Measurements from ENCODE around the gene BIN1.

BIN1 gene

GRCh38 chr2:127065940-127066318, 41.0 kb downstream of the BIN1 start:
- no CpG with 5 or more reads among the region's 5 CpGs for WGBS (ENCODE audit: insufficient coverage, insufficient read length)
- H3K27ac ChIP-seq (ENCODE audit: low read length): no peak overlapping the region
- H3K4me3 ChIP-seq (ENCODE audit: low read length): no peak overlapping the region
- DNase-seq (ENCODE audit: low read depth, low spot score): no peak
- peaks cover 3% of the 10 kb centered on the region; the same call in 1 of the 2 replicates for H3K36me3 ChIP-seq (ENCODE audit: control insufficient read depth, insufficient read depth, low read length)
- peaks cover 3% of the 10 kb centered on the region; the same call in 1 of the 2 replicates for H3K4me1 ChIP-seq (ENCODE audit: control insufficient read depth, insufficient read depth, low read length)
- no peaks in the 10 kb centered on the region for H3K27me3 ChIP-seq (ENCODE audit: control insufficient read depth, insufficient read depth, low read length)
- no peaks in the 10 kb centered on the region for H3K9me3 ChIP-seq (ENCODE audit: control insufficient read depth, insufficient read depth, low read length)

GRCh38 chr2:127065299-127065939, 41.5 kb downstream of the BIN1 start:
- H3K27me3 ChIP-seq (ENCODE audit: control insufficient read depth, insufficient read depth, low read length): no peaks in the 10 kb centered on the region
- peaks cover 3% of the 10 kb centered on the region; the same call in 1 of the 2 replicates for H3K4me1 ChIP-seq (ENCODE audit: control insufficient read depth, insufficient read depth, low read length)
- no peak overlapping the region for H3K27ac ChIP-seq (ENCODE audit: low read length)
- DNase-seq (ENCODE audit: low read depth, low spot score): no peak
- H3K36me3 ChIP-seq (ENCODE audit: control insufficient read depth, insufficient read depth, low read length): peaks cover 3% of the 10 kb centered on the region; the same call in 1 of the 2 replicates
- WGBS (ENCODE audit: insufficient coverage, insufficient read length): no CpG with 5 or more reads among the region's 13 CpGs
- H3K4me3 ChIP-seq (ENCODE audit: low read length): no peak overlapping the region
- H3K9me3 ChIP-seq (ENCODE audit: control insufficient read depth, insufficient read depth, low read length): no peaks in the 10 kb centered on the region

GRCh38 chr2:127064642-127065250, 42.2 kb downstream of the BIN1 start:
- DNase-seq (ENCODE audit: low read depth, low spot score): peak; percentile 31
- Histone ChIP-seq H3K4me3 (ENCODE audit: low read length) (no peak overlapping the region), H3K27ac (ENCODE audit: low read length) (no peak overlapping the region), H3K9me3 (ENCODE audit: control insufficient read depth, insufficient read depth, low read length) (no peaks in the 10 kb centered on the region), H3K27me3 (ENCODE audit: control insufficient read depth, insufficient read depth, low read length) (no peaks in the 10 kb centered on the region), H3K4me1 (ENCODE audit: control insufficient read depth, insufficient read depth, low read length) (peaks cover 3% of the 10 kb centered on the region; the same call in 1 of the 2 replicates), H3K36me3 (ENCODE audit: control insufficient read depth, insufficient read depth, low read length) (peaks cover 3% of the 10 kb centered on the region; the same call in 1 of the 2 replicates)
- WGBS (ENCODE audit: insufficient coverage, insufficient read length): no CpG with 5 or more reads among the region's 17 CpGs

- no peaks in the 10 kb centered on the region for H3K9me3 ChIP-seq (ENCODE audit: control insufficient read depth, insufficient read depth, low read length)
- H3K27me3 ChIP-seq (ENCODE audit: control insufficient read depth, insufficient read depth, low read length): no peaks in the 10 kb centered on the region
- no CpG with 5 or more reads among the region's 28 CpGs for WGBS (ENCODE audit: insufficient coverage, insufficient read length)
- H3K4me1 ChIP-seq (ENCODE audit: control insufficient read depth, insufficient read depth, low read length): peaks cover 3% of the 10 kb centered on the region; the same call in 1 of the 2 replicates
- no peak overlapping the region for H3K4me3 ChIP-seq (ENCODE audit: low read length)
- no peak for DNase-seq (ENCODE audit: low read depth, low spot score)
- no peak overlapping the region for H3K27ac ChIP-seq (ENCODE audit: low read length)
- H3K36me3 ChIP-seq (ENCODE audit: control insufficient read depth, insufficient read depth, low read length): peaks cover 3% of the 10 kb centered on the region; the same call in 1 of the 2 replicates
Observed at GRCh38 chr2:127063701-127064590, 43.0 kb downstream of the BIN1 start.

- no peak for DNase-seq (ENCODE audit: low read depth, low spot score)
- H3K27me3 ChIP-seq (ENCODE audit: control insufficient read depth, insufficient read depth, low read length): no peaks in the 10 kb centered on the region
- H3K36me3 ChIP-seq (ENCODE audit: control insufficient read depth, insufficient read depth, low read length): peaks cover 6% of the 10 kb centered on the region; the same call in 1 of the 2 replicates
- H3K4me1 ChIP-seq (ENCODE audit: control insufficient read depth, insufficient read depth, low read length): peaks cover 3% of the 10 kb centered on the region; the same call in 1 of the 2 replicates
- H3K4me3 ChIP-seq (ENCODE audit: low read length): no peak overlapping the region
- no peak overlapping the region for H3K27ac ChIP-seq (ENCODE audit: low read length)
- no peaks in the 10 kb centered on the region for H3K9me3 ChIP-seq (ENCODE audit: control insufficient read depth, insufficient read depth, low read length)
- WGBS (ENCODE audit: insufficient coverage, insufficient read length): no CpG with 5 or more reads among the region's 23 CpGs
Observed at GRCh38 chr2:127061375-127062273, 45.3 kb downstream of the BIN1 start.

GRCh38 chr2:127060264-127060945, 46.5 kb downstream of the BIN1 start:
- no peaks in the 10 kb centered on the region for H3K9me3 ChIP-seq (ENCODE audit: control insufficient read depth, insufficient read depth, low read length)
- no peaks in the 10 kb centered on the region for H3K27me3 ChIP-seq (ENCODE audit: control insufficient read depth, insufficient read depth, low read length)
- H3K27ac ChIP-seq (ENCODE audit: low read length): no peak overlapping the region
- H3K4me1 ChIP-seq (ENCODE audit: control insufficient read depth, insufficient read depth, low read length): peaks cover 3% of the 10 kb centered on the region; the same call in 1 of the 2 replicates
- H3K4me3 ChIP-seq (ENCODE audit: low read length): no peak overlapping the region
- peaks cover 6% of the 10 kb centered on the region; the same call in 1 of the 2 replicates for H3K36me3 ChIP-seq (ENCODE audit: control insufficient read depth, insufficient read depth, low read length)
- WGBS (ENCODE audit: insufficient coverage, insufficient read length): no CpG with 5 or more reads among the region's 30 CpGs
- no peak for DNase-seq (ENCODE audit: low read depth, low spot score)

- H3K27me3 ChIP-seq (ENCODE audit: control insufficient read depth, insufficient read depth, low read length): no peaks in the 10 kb centered on the region
- DNase-seq (ENCODE audit: low read depth, low spot score): no peak
- H3K27ac ChIP-seq (ENCODE audit: low read length): no peak overlapping the region
- no CpG with 5 or more reads among the region's 10 CpGs for WGBS (ENCODE audit: insufficient coverage, insufficient read length)
- peaks cover 2% of the 10 kb centered on the region; the same call in 1 of the 2 replicates for H3K4me1 ChIP-seq (ENCODE audit: control insufficient read depth, insufficient read depth, low read length)
- H3K9me3 ChIP-seq (ENCODE audit: control insufficient read depth, insufficient read depth, low read length): no peaks in the 10 kb centered on the region
- H3K4me3 ChIP-seq (ENCODE audit: low read length): no peak overlapping the region
- peaks cover 6% of the 10 kb centered on the region; the same call in 1 of the 2 replicates for H3K36me3 ChIP-seq (ENCODE audit: control insufficient read depth, insufficient read depth, low read length)
Observed at GRCh38 chr2:127059559-127059958, 47.4 kb downstream of the BIN1 start.

GRCh38 chr2:127058954-127059252, 48.1 kb downstream of the BIN1 start:
- H3K27ac ChIP-seq (ENCODE audit: low read length): no peak overlapping the region
- no peak for DNase-seq (ENCODE audit: low read depth, low spot score)
- H3K4me1 ChIP-seq (ENCODE audit: control insufficient read depth, insufficient read depth, low read length): no peaks in the 10 kb centered on the region
- no peaks in the 10 kb centered on the region for H3K27me3 ChIP-seq (ENCODE audit: control insufficient read depth, insufficient read depth, low read length)
- H3K4me3 ChIP-seq (ENCODE audit: low read length): no peak overlapping the region
- peaks cover 6% of the 10 kb centered on the region; the same call in 1 of the 2 replicates for H3K36me3 ChIP-seq (ENCODE audit: control insufficient read depth, insufficient read depth, low read length)
- no CpG with 5 or more reads among the region's 14 CpGs for WGBS (ENCODE audit: insufficient coverage, insufficient read length)
- no peaks in the 10 kb centered on the region for H3K9me3 ChIP-seq (ENCODE audit: control insufficient read depth, insufficient read depth, low read length)

- H3K9me3 ChIP-seq (ENCODE audit: control insufficient read depth, insufficient read depth, low read length): no peaks in the 10 kb centered on the region
- H3K27me3 ChIP-seq (ENCODE audit: control insufficient read depth, insufficient read depth, low read length): no peaks in the 10 kb centered on the region
- no peaks in the 10 kb centered on the region for H3K4me1 ChIP-seq (ENCODE audit: control insufficient read depth, insufficient read depth, low read length)
- WGBS (ENCODE audit: insufficient coverage, insufficient read length): no CpG with 5 or more reads among the region's 11 CpGs
- no peak for DNase-seq (ENCODE audit: low read depth, low spot score)
- no peak overlapping the region for H3K27ac ChIP-seq (ENCODE audit: low read length)
- H3K36me3 ChIP-seq (ENCODE audit: control insufficient read depth, insufficient read depth, low read length): peaks cover 3% of the 10 kb centered on the region; the same call in 1 of the 2 replicates
- H3K4me3 ChIP-seq (ENCODE audit: low read length): no peak overlapping the region
Observed at GRCh38 chr2:127058246-127058953, 48.6 kb downstream of the BIN1 start.

All from iPS DF 6.9 (cell line).